Neural progenitor cell (in vitro differentiated cells): Measurements from ENCODE around the gene SUSD2.

ENCODE experiments used
- CTCF ChIP-seq: fragments of 200-600 bp; sonication (generic); IDR thresholded peaks from 2 replicates; pipeline ENCODE4 v1.5.1; 2017; ENCODE audit warnings: antibody characterized with exemption, mild to moderate bottlenecking
- EZH2 ChIP-seq: fragments of 200-600 bp; sonication (generic); IDR thresholded peaks from 2 replicates; pipeline ENCODE4 v1.6.1; 2017; ENCODE audit warnings: antibody characterized with exemption, mild to moderate bottlenecking, moderate library complexity

GRCh38 chr22:24190159-24190540 lies 8.9 kb downstream of the SUSD2 start:
- TF ChIP-seq EZH2 (no peak), CTCF (no peak)
